OCI-LY1 (cell line): Measurements from ENCODE around the gene ACE.

Experiments
- CTCF ChIP-seq: fragments of 200-600 bp; sonication (generic), shearing (Covaris generic); IDR thresholded peaks from 2 replicates; pipeline ENCODE4 v1.5.1; 2017; ENCODE audit warnings: mild to moderate bottlenecking, antibody characterized with exemption, low read length, moderate library complexity, mixed read lengths
- EZH2 ChIP-seq: fragments of 200-600 bp; sonication (generic), shearing (Covaris generic); IDR thresholded peaks from 2 replicates; pipeline ENCODE4 v1.8.0; 2017; ENCODE audit warnings: borderline replicate concordance, mixed run types, mild to moderate bottlenecking, antibody characterized with exemption, low read length, moderate library complexity, mixed read lengths

GRCh38 chr17:63506627-63507026, 29.8 kb downstream of the ACE start:
- TF ChIP-seq CTCF (no peak), EZH2 (no peak)
